ENCODE results near the gene CORO6. TPM values are rescaled to one million over a fixed set of nuclear protein-coding genes. Genes with fewer than 3 reads are reported as not detected.

CORO6 gene
- total and polyA plus RNA-seq, 12 donors: 53.2 to 262 (median 90.9) TPM

DNA sequence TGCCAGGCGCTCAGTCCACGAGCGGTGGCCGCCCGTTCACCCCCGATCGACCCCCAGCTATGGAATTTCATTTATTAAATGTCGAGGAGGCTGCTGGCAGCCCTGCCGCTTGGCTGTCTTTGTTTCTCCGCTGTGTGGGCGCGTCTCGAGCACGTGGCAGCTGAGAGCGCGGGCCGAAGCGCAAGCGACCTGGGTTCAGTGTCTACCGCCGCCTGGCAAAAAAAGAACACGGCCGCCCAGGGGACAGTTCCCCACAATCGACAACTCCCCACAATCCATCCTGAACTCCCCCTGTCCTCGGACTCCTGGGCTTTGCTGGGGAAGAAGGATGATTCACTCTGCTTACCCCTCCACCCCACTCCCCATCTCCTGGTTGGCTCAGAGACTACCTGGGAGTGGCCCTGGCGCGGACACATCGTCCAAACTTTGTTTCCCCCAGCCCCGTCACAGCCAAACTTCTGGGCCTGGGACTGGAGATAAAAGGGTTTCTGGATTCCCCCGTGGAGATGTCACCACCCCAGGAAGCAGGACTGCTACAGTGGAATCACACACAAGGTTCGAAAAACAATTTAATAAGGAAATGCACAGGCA, 31.5 kb downstream of the CORO6 start:
- intact Hi-C loops (cut with DNase I): loop anchor here in 2 of 10 donors (1.0 kb wide), 1 partner anchor 11 kb away; no protein-coding TSS in a partner anchor
- Histone ChIP-seq H3K9me3 (no peaks in the 10 kb centered on the region), H3K27me3 (peaks cover 0 to 15% (median 0%) of the 10 kb centered on the region in 7 donors), H3K36me3 (no peaks in the 10 kb centered on the region), H3K27ac (peak overlapping the region; percentile 16 to 95 (median 88)), H3K4me3 (peak overlapping the region in 9 of 10 donors; percentile 12 to 78 (median 63)), H3K4me1 (peaks cover 25 to 85% (median 67%) of the 10 kb centered on the region in 9 donors)
- TF ChIP-seq, protein P1, sequence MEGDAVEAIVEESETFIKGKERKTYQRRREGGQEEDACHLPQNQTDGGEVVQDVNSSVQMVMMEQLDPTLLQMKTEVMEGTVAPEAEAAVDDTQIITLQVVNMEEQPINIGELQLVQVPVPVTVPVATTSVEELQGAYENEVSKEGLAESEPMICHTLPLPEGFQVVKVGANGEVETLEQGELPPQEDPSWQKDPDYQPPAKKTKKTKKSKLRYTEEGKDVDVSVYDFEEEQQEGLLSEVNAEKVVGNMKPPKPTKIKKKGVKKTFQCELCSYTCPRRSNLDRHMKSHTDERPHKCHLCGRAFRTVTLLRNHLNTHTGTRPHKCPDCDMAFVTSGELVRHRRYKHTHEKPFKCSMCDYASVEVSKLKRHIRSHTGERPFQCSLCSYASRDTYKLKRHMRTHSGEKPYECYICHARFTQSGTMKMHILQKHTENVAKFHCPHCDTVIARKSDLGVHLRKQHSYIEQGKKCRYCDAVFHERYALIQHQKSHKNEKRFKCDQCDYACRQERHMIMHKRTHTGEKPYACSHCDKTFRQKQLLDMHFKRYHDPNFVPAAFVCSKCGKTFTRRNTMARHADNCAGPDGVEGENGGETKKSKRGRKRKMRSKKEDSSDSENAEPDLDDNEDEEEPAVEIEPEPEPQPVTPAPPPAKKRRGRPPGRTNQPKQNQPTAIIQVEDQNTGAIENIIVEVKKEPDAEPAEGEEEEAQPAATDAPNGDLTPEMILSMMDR (IDR thresholded peaks at IDR 0.05): no peak
- ATAC-seq (peak in 6 of 8 donors; percentile 4 to 26 (median 12)), DNase-seq (peak; percentile 42 to 54)
- WGBS, 2 donors: 2 to 5% methylated on average over 27 to 31 of the region's 31 CpGs

DNA sequence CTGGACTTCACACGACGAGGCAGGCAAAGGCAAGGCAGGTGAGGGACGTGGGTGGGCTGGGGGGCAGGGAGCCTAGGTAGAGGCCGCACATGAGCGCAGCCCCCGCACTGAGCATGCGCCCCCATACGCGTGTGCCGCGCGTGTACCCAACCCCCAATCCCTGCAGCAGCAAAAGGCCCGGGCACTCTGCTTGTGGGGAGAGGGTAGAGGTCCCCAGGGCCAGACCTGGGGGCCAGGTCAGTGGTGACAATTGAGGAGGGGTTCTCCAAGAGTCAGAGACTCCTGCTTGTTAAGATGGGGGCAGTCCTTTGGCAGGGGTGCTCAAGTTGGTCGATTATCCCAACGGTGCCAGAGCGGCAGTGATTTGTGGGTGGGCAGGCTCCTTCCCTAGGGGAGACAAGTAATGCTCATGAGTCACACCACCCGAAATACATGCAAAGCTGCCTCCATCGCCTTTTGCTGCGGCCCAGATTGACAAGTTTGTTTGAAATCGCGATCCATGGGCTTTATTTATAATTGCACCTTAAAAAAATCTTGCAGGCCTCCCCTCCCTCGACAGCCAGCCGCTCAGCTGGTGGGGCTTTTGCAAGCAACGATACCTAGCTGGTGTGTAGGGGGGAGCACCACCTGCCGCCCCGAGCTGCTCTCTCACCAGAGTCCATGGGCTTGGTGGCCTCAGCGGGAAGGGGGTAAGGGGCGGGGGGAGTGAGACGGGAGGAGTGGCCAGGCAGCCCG, 32.1 kb downstream of the CORO6 start:
- Histone ChIP-seq H3K36me3 (no peaks in the 10 kb centered on the region), H3K9me3 (no peaks in the 10 kb centered on the region), H3K4me1 (peaks cover 22 to 85% (median 72%) of the 10 kb centered on the region in 9 donors), H3K27ac (peak overlapping the region; percentile 78 to 95 (median 88)), H3K27me3 (peaks cover 0 to 15% (median 0%) of the 10 kb centered on the region in 7 donors), H3K4me3 (peak overlapping the region in 9 of 10 donors; percentile 12 to 82 (median 65))
- DNase-seq: peak; percentile 15 to 24
- ATAC-seq: peak in 5 of 8 donors; percentile 1 to 4 (median 2)
- 33 to 36% methylated on average over 30 of the region's 30 CpGs for WGBS, 2 donors
- TF ChIP-seq, protein P1 (IDR thresholded peaks at IDR 0.05): no peak
- intact Hi-C loops (cut with DNase I): loop anchor here in 2 of 10 donors (1.0 kb wide), 1 partner anchor 10 kb away; no protein-coding TSS in a partner anchor

DNA sequence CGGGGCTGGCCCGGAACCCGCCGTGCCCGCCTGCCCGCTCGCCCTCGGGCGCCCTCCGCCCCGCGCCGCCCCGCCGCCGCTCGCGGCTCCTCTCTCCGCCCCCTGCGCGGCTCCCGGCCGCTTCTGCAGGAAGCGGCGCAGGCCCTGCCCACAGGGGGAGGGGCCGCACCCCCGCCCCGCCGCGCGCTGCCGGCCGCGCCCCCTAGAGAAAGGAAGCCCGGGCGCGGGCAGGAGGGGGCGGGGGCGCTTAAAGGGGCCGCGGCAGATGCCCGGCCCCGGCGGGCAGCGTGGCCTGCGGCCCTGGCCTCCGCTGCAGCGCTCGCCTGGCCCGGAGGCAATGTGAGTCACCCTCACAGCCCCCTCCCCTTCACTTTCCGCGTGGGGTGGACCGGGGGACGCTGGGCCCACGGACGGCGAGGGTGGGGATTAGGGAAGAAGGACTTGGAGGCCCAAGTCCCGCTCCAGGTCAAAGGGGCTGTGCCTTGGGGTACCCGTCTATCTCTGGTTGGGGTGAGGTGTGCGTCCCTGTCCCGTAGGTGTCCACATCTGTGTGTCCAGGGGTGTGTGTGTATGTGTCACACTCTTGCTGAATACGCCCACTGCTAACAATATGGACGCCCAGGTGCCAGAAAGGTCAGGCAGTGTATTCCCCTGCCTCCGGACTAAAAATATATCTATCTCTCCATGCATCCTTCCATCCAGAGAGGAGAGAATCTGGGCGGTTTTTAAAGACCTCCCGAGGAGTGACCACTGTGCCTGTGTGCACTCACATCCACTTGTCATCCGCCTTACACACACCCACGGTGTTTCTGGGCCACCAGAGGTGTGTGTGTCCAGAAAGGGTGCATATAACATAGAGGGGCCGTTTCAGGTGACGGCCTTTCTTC, 32.9 kb downstream of the CORO6 start, which contains the start of gene GIT1:
Gene GIT1, minus strand, starts transcription at position 125 of the 887 bp plus-strand sequence. CDS start 270 bp downstream, outside the sequence.
- peak within 1 kb of the TSS; percentile 72 to 95 (median 88) for H3K4me3 ChIP-seq
- no peaks in the 10 kb centered on the region for H3K9me3 ChIP-seq
- TF ChIP-seq, protein P1 (IDR thresholded peaks at IDR 0.05): peak in 3 of 9 donors; percentile 7 to 35 (median 33)
- no peaks in the 10 kb centered on the region for H3K36me3 ChIP-seq
- ATAC-seq (peak; percentile 53 to 86 (median 74)), DNase-seq (peak; percentile 84 to 89)
- H3K27me3 ChIP-seq: peaks cover 0 to 13% (median 0%) of the 10 kb centered on the region in 7 donors
- intact Hi-C loops (cut with DNase I): no loop called here
- WGBS, 2 donors: 4 to 8% methylated on average over 46 to 69 of the region's 70 CpGs
- H3K27ac ChIP-seq: peak within 1 kb of the TSS; percentile 78 to 96 (median 91)
- peaks cover 22 to 86% (median 77%) of the 10 kb centered on the region in 9 donors for H3K4me1 ChIP-seq
